Right ventricle myocardium inferior (tissue), 1 donor: Measurements from ENCODE around the gene GTSE1. TPM values are rescaled to one million over a fixed set of nuclear protein-coding genes. Genes with fewer than 3 reads are reported as not detected.

Source experiments
- total RNA-seq: library from RNA; stranded (reverse); fragmentation: NEBNext Ultra II Directional; extraction: Animal tissue kit (Norgen Biotek cat#: 25700); gene quantifications from one replicate; pipeline ENCODE4 v1.2.1, GENCODE V29; 2021
- donor health status: DM: no; HTN: yes; CAD: no; lungs with severe emphysema.

GTSE1 gene
- total RNA-seq, 1 donor from 2014 or later = 0.92 TPM

Other genes with a start within 250 kb of the GTSE1 start
- 70.5 TPM for gene PPARA, start 146.3 kb upstream of the GTSE1 start, total RNA-seq
- gene CDPF1, start 46.6 kb upstream of the GTSE1 start, total RNA-seq = 6.2 TPM
- gene PKDREJ, start 33.5 kb upstream of the GTSE1 start, total RNA-seq = 0.08 TPM
- 23.8 TPM for gene TTC38, start 28.9 kb upstream of the GTSE1 start, total RNA-seq
- 42.2 TPM for gene TRMU, start 38.8 kb downstream of the GTSE1 start, total RNA-seq
- gene CELSR1, start 240.8 kb downstream of the GTSE1 start, total RNA-seq = 8.4 TPM